HG02678 (cell line): Measurements from ENCODE around the gene RRAS.
"Not testable (repeated sequence)": the region's sequence is repeated elsewhere in the genome, so short reads cannot be mapped to it uniquely, and the experiment has no call there.

Experiments used
- ATAC-seq: cut with Tn5 transposase; IDR thresholded peaks from one replicate; pipeline ENCODE4 v1.9.1; 2021; ENCODE audit warnings: mild to moderate bottlenecking, moderate library complexity; ENCODE audit not compliant: unreplicated experiment

The RRAS gene

GRCh38 chr19:49633273-49633672 is 6.7 kb downstream of the RRAS start:
- not testable (repeated sequence) for ATAC-seq

DNA sequence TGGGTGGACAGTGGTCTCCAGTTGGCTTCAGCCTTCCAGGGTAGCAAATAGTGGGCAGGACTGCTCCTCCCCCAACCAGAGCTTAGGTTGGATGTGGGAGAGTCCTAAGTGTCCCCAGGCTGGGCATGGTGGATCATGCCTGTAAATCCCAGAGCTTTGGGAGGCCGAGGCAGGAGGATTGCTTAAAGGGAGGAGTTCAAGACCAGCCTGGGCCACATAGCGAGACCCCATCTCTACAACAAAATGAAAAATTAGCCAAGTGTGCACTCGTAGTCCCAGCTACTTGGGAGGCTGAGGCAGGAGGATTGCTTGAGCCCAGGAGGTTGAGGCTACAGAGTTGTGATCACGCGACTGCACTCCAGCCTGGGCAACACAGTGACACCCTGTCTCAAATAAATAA is 7.4 kb downstream of the RRAS start:
- no peak for ATAC-seq

- ATAC-seq = no peak
Measured at GRCh38 chr19:49631610-49632192, 8.2 kb downstream of the RRAS start.

DNA sequence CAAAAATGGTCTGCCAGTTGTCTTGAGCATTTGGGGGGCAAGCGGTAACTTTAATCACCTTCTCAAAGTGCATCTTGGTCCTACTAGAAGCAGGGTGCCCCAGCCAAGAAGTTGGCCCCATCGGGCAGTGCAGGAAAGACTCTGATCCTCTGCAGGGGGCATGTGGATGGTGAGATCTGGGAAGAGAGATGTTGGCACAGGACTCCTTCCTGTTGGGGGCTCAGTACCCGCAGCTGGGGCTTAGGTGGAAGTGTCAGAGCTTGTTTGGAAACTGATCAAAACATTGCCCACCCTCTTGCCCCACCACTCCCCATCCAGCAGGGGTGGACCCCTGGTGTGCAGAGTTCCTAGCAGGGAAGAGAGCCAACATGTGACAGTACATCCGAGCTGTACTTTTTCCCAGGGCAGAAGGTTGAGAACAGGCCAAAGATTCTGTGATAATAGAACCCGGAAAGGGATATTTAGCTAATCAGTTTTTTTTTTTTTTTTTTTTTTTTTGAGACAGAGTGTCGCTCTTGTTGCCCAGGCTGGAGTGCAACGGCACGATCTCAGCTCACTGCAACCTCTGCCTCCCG is 8.8 kb downstream of the RRAS start:
- no peak for ATAC-seq

DNA sequence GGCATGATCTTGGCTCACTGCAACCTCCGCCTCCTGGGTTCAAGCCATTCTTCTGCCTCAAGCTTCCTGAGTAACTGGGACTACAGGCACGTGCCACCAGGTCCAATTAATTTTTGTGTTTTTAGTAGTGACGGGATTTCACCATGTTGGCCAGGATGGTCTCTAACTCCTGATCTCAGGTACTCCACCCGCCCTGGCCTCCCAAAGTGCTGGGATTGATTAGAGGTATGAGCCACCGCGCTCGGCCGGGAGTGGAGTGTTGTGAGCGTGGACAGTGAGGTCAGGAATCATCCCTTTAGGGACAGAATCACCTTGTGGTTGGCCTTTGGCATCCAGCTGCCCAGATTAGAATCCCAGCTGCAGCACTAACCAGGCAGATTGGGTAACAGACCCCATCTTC is 10.3 kb downstream of the RRAS start:
- ATAC-seq = no peak

DNA sequence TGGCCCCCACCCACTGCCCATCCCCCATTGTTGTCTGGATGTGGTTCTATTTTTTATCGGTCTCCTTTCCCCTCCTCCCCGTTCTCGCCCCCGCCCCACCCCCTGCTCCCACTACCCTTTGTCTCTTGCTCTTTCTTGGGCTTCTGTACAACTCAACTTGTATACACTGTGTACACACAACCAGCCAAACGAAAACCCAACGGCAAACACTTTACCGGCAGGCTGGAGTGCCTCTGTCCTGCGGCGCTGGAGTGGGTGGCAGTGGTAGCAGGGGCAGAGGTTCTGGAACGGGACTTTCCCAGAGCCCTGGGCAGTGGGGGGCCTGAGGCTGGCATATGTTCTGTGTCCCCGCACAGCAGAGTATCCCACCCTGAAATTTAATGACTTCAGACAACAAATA is 13.7 kb downstream of the RRAS start:
- no peak for ATAC-seq

DNA sequence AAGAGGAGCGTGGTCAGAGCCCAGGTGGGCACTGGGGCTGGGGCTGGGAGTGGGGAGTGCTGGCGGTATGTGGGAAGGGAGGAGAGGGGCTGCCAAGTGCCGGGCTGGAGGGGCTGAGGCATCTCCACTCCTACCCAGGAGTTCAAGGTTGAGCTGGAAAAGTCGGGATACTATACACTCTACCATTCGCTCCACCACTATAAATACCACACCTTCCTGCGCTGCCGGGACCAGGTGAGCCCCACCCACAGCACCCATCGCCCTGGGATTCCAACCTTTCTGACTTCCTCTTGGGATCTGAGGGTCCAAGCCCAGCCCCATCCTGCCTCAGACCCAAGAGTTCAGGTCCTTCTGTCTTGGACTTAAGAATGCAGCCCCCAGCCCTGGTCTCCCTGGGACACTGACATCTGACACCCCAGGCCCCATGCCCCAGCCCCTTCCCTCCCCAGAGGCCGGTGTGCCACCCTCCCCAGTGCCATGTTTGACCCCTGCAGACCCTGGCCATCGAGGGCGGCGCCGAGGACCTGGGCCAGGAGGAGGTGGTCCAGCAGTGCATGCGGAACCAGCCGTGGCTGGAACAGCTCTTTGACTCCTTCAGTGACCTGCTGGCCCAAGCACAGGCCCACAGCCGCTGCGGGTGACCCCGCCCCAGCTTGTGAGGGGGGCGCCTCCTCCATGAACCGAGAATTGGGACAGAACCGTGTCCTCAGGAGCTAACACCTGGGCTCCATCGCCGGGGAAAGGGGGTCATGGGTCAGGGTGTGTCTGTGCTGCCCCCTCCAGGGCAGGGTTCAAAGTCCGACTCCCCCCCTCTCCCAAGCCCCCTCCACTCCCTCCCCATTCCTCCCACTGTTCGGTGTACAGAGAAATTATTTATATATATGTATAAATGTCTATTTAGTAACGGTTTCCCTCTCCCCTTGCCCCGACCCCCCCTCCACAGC is 14.7 kb downstream of the RRAS start:
- ATAC-seq = no peak

GRCh38 chr19:49617860-49618259 is 22.1 kb downstream of the RRAS start:
- ATAC-seq = not testable (repeated sequence)

DNA sequence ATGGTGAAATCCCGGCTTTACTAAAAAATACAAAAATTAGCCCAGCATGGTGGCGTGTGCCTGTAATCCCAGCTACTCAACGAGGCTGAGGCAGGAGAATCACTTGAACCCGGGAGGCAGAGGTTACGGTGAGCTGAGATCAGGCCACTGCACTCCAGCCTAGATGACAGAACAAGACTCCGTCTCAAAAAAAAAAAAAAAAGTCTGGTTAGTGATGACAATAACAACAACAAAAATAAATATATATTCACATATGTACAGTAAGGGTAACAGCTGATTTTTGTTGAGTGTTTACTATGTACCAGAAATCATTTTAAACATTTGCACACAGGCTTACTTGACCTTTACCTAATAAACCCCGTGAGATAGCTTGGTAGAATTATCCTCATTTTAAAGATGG is 23.0 kb downstream of the RRAS start:
- no peak for ATAC-seq

DNA sequence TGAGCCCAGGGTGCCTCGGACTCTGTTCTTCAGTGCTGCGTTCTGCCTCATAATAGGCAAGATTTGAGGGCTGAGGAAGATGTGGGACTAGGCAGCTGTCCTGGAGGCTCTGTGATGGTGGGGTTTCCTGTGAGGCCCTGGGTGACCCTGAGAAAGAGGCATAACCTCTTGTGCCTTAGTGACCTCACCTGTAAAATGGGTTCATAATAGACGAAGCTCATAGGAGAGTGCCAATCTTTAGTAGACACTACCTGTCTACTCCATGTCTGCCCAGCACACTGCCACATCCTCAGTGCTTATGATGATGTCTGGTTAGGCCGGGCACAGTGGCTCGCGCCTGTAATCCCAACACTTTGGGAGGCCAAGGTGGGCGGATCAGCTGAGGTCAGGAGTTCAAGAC is 23.4 kb downstream of the RRAS start:
- no peak for ATAC-seq

- ATAC-seq = no peak
Measured at GRCh38 chr19:49615861-49616260, 24.1 kb downstream of the RRAS start.

DNA sequence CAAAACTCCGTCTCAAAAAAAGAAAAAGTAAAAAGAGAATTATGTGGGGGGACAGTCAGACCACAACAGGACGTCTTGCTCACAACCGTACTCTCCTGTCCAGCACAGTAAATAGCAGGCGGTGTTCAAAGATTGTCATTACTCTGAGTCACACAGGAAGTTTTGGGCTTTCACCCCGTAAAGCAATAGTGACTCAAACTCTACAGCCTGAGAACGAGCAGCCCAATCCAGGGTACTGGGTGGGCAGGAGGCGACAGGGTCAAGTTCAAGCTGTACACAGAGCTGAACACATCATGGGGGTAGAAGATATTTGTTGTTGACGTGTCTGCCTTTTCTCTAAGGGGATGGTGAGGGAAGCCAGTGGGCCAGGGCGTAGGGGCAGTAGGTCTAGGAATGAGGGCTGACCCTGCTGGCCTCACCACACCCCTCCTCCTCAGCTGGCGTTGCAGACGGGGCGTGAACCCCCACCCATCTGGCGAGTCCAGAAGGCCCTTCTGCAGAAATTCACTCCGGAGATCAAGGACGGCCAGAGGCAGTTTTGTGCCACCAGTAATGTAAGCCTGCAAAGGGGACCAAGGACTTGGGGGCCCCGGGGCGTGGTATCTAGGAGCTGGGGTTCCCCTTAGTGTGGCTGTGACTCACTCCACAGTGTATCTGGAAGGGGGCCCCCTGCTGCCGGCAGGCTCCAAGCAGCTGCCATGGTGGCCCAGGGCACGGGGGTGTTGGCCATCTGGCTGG is 25.7 kb downstream of the RRAS start:
- no peak for ATAC-seq

- no peak for ATAC-seq
Measured at GRCh38 chr19:49613374-49613773, 26.6 kb downstream of the RRAS start.

- ATAC-seq = no peak
Measured at GRCh38 chr19:49609499-49610092, 30.3 kb downstream of the RRAS start.

- no peak for ATAC-seq
Measured at GRCh38 chr19:49605605-49606004, 34.3 kb downstream of the RRAS start.

GRCh38 chr19:49602806-49603205 is 37.1 kb downstream of the RRAS start:
- ATAC-seq = no peak

DNA sequence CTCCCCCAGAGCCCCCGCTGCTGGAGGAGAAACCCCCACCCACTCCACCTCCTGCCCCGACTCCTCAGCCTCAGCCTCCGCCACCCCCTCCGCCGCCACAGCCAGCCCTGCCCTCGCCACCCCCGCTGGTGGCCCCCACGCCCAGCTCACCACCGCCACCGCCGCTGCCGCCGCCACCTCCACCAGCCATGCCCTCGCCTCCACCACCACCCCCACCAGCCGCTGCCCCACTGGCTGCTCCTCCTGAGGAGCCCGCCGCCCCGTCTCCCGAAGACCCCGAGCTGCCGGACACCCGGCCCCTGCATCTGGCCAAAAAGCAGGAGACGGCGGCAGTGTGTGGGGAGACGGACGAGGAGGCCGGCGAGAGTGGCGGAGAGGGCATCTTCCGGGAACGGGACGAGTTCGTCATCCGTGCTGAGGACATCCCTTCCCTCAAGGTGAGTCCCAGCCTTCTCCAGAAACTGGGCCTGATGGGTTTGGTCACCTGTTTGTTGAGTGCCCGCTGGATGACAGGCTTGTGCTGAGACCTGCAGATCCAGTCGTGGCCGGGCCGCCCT is 38.4 kb downstream of the RRAS start:
- no peak for ATAC-seq

- no peak for ATAC-seq
Measured at GRCh38 chr19:49599378-49600295, 40.3 kb downstream of the RRAS start.

GRCh38 chr19:49597703-49597974 is 42.3 kb downstream of the RRAS start:
- ATAC-seq = no peak
